Liver (tissue), 9 donors: ENCODE results near the gene LYRM9. TPM values are rescaled to one million over a fixed set of nuclear protein-coding genes. Genes with fewer than 3 reads are reported as not detected.

ENCODE experiments used
- DNase-seq: peaks from one replicate; pipeline ENCODE4 v3.0.0-alpha.2; 2017; ENCODE audit warnings: low spot score
- H3K27ac ChIP-seq, 2 donors: one replicate each; pipeline ENCODE4 v1.7.0; 2013; ENCODE audit warnings: inconsistent platforms in 2 of 2, low read length in 2 of 2, control low read depth in 1 of 2, low read depth in 1 of 2, mild to moderate bottlenecking in 1 of 2
- H3K27me3 ChIP-seq, 4 donors: one replicate each; pipeline versions ENCODE4 v1.6.1 to v1.7.0; 2013; ENCODE audit warnings: low read length in 3 of 4, inconsistent platforms in 1 of 4, mild to moderate bottlenecking in 1 of 4, moderate library complexity in 1 of 4; ENCODE audit not compliant: control insufficient read depth in 4 of 4, insufficient read depth in 4 of 4
- H3K36me3 ChIP-seq, 4 donors: one replicate each; pipeline versions ENCODE4 v1.6.1 to v1.7.0; 2013; ENCODE audit warnings: low read length in 3 of 4, mild to moderate bottlenecking in 3 of 4, low read depth in 1 of 4, moderate library complexity in 1 of 4; ENCODE audit not compliant: control insufficient read depth in 4 of 4, insufficient read depth in 3 of 4
- H3K4me1 ChIP-seq, 4 donors: one replicate each; pipeline versions ENCODE4 v1.6.1 to v1.7.0; 2013; ENCODE audit warnings: low read length in 3 of 4, mild to moderate bottlenecking in 3 of 4, moderate library complexity in 1 of 4; ENCODE audit not compliant: control insufficient read depth in 4 of 4, insufficient read depth in 4 of 4
- H3K4me3 ChIP-seq, 3 donors: one replicate each; pipeline versions ENCODE4 v1.6.1 to v1.7.0; 2013; ENCODE audit warnings: low read length in 3 of 3, control low read depth in 1 of 3, low read depth in 1 of 3, mild to moderate bottlenecking in 1 of 3
- H3K9ac ChIP-seq, 2 donors: one replicate each; pipeline ENCODE4 v1.7.0; 2013; ENCODE audit warnings: low read length in 2 of 2, mild to moderate bottlenecking in 2 of 2, moderate library complexity in 2 of 2, control low read depth in 1 of 2, low read depth in 1 of 2
- H3K9me3 ChIP-seq, 4 donors: one replicate each; pipeline versions ENCODE4 v1.6.1 to v1.7.0; 2013; ENCODE audit warnings: low read length in 3 of 4; ENCODE audit not compliant: control insufficient read depth in 4 of 4
- ATF3 ChIP-seq: IDR thresholded peaks from 2 replicates; pipeline ENCODE4 v1.6.1; 2016; ENCODE audit warnings: antibody characterized with exemption
- CTCF ChIP-seq: fragments of 150-350 bp; IDR thresholded peaks from 2 replicates; pipeline ENCODE4 v1.5.1; 2017; ENCODE audit warnings: improper control_type of control experiment, low read depth, low read length; ENCODE audit not compliant: missing input control
- FOXA2 ChIP-seq: IDR thresholded peaks from 2 replicates; pipeline ENCODE4 v1.6.1; 2016; ENCODE audit warnings: antibody characterized with exemption
- HNF4G ChIP-seq: IDR thresholded peaks from 2 replicates; pipeline ENCODE4 v1.6.1; 2016; ENCODE audit warnings: antibody characterized with exemption
- RAD21 ChIP-seq, 2 donors: IDR thresholded peaks; 2 replicates each; pipeline ENCODE4 v1.6.1; 2016; ENCODE audit warnings: antibody characterized with exemption in 2 of 2, mild to moderate bottlenecking in 2 of 2
- RXRA ChIP-seq, 2 donors: IDR thresholded peaks; 2 replicates each; pipeline ENCODE4 v1.6.1; 2017 to 2018; ENCODE audit warnings: antibody characterized with exemption in 2 of 2, mild to moderate bottlenecking in 1 of 2
- TAF1 ChIP-seq: conservative IDR thresholded peaks from 2 replicates; pipeline ENCODE4 v1.6.1; 2016; ENCODE audit warnings: antibody characterized with exemption, mild to moderate bottlenecking
- YY1 ChIP-seq: IDR thresholded peaks from 2 replicates; pipeline ENCODE4 v1.6.1; 2016; ENCODE audit warnings: antibody characterized with exemption, mild to moderate bottlenecking
- ZBTB33 ChIP-seq: IDR thresholded peaks from 2 replicates; pipeline ENCODE4 v1.6.1; 2016; ENCODE audit warnings: antibody characterized with exemption
- WGBS: extraction: QIAGEN DNeasy Blood & Tissue Kit; methylation state at CpG from one replicate; pipeline ENCODE4 v1.1.7; 2013; 5-methylcytosine and 5-hydroxymethylcytosine counted together
- polyA plus RNA-seq, 2 donors: library from polyadenylated mRNA; stranded (reverse) in 1 of 2; unstranded in 1 of 2; fragments of 200-250 nt in 1 of 2; fragments of >200 nt in 1 of 2; fragmentation: Nextera tagmentation in 1 of 2; extraction: Ambion mirVana in 1 of 2; gene quantifications; one replicate each; pipeline versions ENCODE4 v1.2.1 to v1.2.3, GENCODE V29; 2013 to 2015
- total RNA-seq, 2 donors: library from RNA; depleted of rRNA; stranded (reverse); fragments of >200 nt; gene quantifications; one replicate each; pipeline ENCODE4 v1.2.3, GENCODE V29; 2014
- TF ChIP-seq, protein P1 (sequence below): IDR thresholded peaks from 2 replicates; pipeline ENCODE4 v1.6.1; 2016; ENCODE audit warnings: antibody characterized with exemption, mild to moderate bottlenecking
- TF ChIP-seq, protein P2 (sequence below): IDR thresholded peaks from 2 replicates; pipeline ENCODE4 v1.6.1; 2016; ENCODE audit warnings: antibody characterized with exemption
- donor health status: healthy.
- donor health status: healthy.
- donor health status: healthy.
- donor health status: healthy.
- donor health status: healthy.

LYRM9 gene
- total and polyA plus RNA-seq, 4 donors: 3.8 to 4.4 (median 4.1) TPM

GRCh38 chr17:27870345-27870744 lies 22.8 kb downstream of the LYRM9 start:
- Histone ChIP-seq H3K27me3 (no peaks in the 10 kb centered on the region), H3K9me3 (no peaks in the 10 kb centered on the region), H3K4me3 (no peak overlapping the region), H3K4me1 (no peaks in the 10 kb centered on the region), H3K27ac (no peak overlapping the region), H3K36me3 (no peaks in the 10 kb centered on the region), H3K9ac (no peak overlapping the region)
- TF ChIP-seq ATF3 (no peak), YY1 (no peak), TAF1 (no peak), HNF4G (no peak), ZBTB33 (no peak), FOXA2 (no peak), RXRA (IDR thresholded peaks at IDR 0.05) (no peak)
- TF ChIP-seq, protein P1, sequence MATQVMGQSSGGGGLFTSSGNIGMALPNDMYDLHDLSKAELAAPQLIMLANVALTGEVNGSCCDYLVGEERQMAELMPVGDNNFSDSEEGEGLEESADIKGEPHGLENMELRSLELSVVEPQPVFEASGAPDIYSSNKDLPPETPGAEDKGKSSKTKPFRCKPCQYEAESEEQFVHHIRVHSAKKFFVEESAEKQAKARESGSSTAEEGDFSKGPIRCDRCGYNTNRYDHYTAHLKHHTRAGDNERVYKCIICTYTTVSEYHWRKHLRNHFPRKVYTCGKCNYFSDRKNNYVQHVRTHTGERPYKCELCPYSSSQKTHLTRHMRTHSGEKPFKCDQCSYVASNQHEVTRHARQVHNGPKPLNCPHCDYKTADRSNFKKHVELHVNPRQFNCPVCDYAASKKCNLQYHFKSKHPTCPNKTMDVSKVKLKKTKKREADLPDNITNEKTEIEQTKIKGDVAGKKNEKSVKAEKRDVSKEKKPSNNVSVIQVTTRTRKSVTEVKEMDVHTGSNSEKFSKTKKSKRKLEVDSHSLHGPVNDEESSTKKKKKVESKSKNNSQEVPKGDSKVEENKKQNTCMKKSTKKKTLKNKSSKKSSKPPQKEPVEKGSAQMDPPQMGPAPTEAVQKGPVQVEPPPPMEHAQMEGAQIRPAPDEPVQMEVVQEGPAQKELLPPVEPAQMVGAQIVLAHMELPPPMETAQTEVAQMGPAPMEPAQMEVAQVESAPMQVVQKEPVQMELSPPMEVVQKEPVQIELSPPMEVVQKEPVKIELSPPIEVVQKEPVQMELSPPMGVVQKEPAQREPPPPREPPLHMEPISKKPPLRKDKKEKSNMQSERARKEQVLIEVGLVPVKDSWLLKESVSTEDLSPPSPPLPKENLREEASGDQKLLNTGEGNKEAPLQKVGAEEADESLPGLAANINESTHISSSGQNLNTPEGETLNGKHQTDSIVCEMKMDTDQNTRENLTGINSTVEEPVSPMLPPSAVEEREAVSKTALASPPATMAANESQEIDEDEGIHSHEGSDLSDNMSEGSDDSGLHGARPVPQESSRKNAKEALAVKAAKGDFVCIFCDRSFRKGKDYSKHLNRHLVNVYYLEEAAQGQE: no peak
- TF ChIP-seq, protein P2, sequence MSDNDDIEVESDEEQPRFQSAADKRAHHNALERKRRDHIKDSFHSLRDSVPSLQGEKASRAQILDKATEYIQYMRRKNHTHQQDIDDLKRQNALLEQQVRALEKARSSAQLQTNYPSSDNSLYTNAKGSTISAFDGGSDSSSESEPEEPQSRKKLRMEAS: no peak
- 90% methylated on average over 2 of the region's 2 CpGs for WGBS
- DNase-seq: no peak

GRCh38 chr17:27868565-27868964 lies 24.6 kb downstream of the LYRM9 start:
- no peak for TF ChIP-seq ZBTB33
- TF ChIP-seq RAD21 (IDR thresholded peaks at IDR 0.05): peak; percentile 56 to 75
- peak; percentile 14 for TF ChIP-seq CTCF
- Histone ChIP-seq H3K4me1 (no peaks in the 10 kb centered on the region), H3K36me3 (no peaks in the 10 kb centered on the region), H3K27ac (no peak overlapping the region), H3K4me3 (no peak overlapping the region), H3K9me3 (no peaks in the 10 kb centered on the region), H3K9ac (no peak overlapping the region), H3K27me3 (no peaks in the 10 kb centered on the region)
- DNase-seq: no peak
- WGBS: 94% methylated on average over 8 of the region's 8 CpGs
